Transverse colon (tissue), 4 donors: ENCODE data around the gene PALB2. TPM values are rescaled to one million over a fixed set of nuclear protein-coding genes. Genes with fewer than 3 reads are reported as not detected.
A peak's percentile ranks its signal among the peaks of the same experiment; 100 is the strongest.

Experiments used
- DNase-seq: peaks from one replicate; pipeline ENCODE4 v3.0.0-alpha.2; 2019
- H3K27ac ChIP-seq, 4 donors: fragments of 200-600 bp; sonication (generic); 2 replicates each; pipeline ENCODE4 v1.5.1; 2016 to 2018; ENCODE audit warnings: inconsistent platforms in 4 of 4
- H3K27me3 ChIP-seq: fragments of 200-600 bp; sonication (generic); 2 replicates; pipeline ENCODE4 v1.5.1; 2017; ENCODE audit warnings: inconsistent platforms
- H3K36me3 ChIP-seq, 4 donors: fragments of 200-600 bp; sonication (generic); 2 replicates each; pipeline ENCODE4 v1.5.1; 2017 to 2019; ENCODE audit warnings: inconsistent platforms in 4 of 4
- H3K4me1 ChIP-seq, 4 donors: fragments of 200-600 bp; sonication (generic); 2 replicates each; pipeline ENCODE4 v1.5.1; 2017 to 2020; ENCODE audit warnings: inconsistent platforms in 4 of 4
- H3K4me3 ChIP-seq, 4 donors: fragments of 200-600 bp; sonication (generic); 1 replicate in 1 of 4; 2 replicates in 3 of 4; pipeline versions ENCODE4 v1.5.1 to v1.6.1; 2017 to 2019; ENCODE audit warnings: inconsistent platforms in 4 of 4
- H3K9me3 ChIP-seq, 2 donors: fragments of 200-600 bp; sonication (generic); 2 replicates each; pipeline ENCODE4 v1.5.1; 2017 to 2019; ENCODE audit warnings: inconsistent platforms in 2 of 2
- EP300 ChIP-seq: sonication (generic); formaldehyde crosslinking; IDR thresholded peaks from one replicate; pipeline ENCODE4 v1.6.1; 2017; ENCODE audit warnings: antibody characterized with exemption, low read depth
- POLR2A ChIP-seq: fragments of 450-650 bp; IDR thresholded peaks from one replicate; pipeline ENCODE4 v1.6.1; 2016; ENCODE audit warnings: antibody characterized with exemption, mild to moderate bottlenecking, moderate library complexity
- POLR2AphosphoS5 ChIP-seq, 3 donors: sonication (generic); formaldehyde crosslinking; IDR thresholded peaks; one replicate each; pipeline ENCODE4 v1.6.1; 2016; ENCODE audit warnings: antibody characterized with exemption in 3 of 3
- WGBS, 2 donors: methylation state at CpG; one replicate each; pipeline ENCODE4 v1.1.5; 2018; ENCODE audit warnings: low coverage in 1 of 2; 5-methylcytosine and 5-hydroxymethylcytosine counted together
- in situ Hi-C, 4 donors: fragments of 200-750 bp; cut with MboI; loops; one replicate each; pipeline versions ENCODE4 v1.15.0 to v1.15.1; 2017; ENCODE audit warnings: low sequenced_read_pairs in 3 of 4, low pct_ligation_motif_present in 1 of 4, low pct_unique_long_range_greater_than_20kb in 1 of 4
- intact Hi-C: fragments of 100-400 bp; cut with DNase I; formaldehyde crosslinking; loops from one replicate; pipeline ENCODE4 v1.15.1; 2023; ENCODE audit warnings: low total_unique reads
- total RNA-seq, 4 donors: library from RNA; depleted of rRNA; stranded (reverse); fragments of >200 nt; gene quantifications; one replicate each; pipeline ENCODE4 v1.1.0, GENCODE V29; 2016
- TF ChIP-seq, protein P1 (sequence below), 5 experiments: fragments of 200-600 bp in 3 of 5; fragments of 450-650 bp in 2 of 5; sonication (generic) in 3 of 5; IDR thresholded peaks; 1 replicate in 2 of 5; 2 replicates in 3 of 5; pipeline ENCODE4 v1.5.1; 2016 to 2017; ENCODE audit warnings: antibody characterized with exemption in 5 of 5, inconsistent platforms in 3 of 5, mild to moderate bottlenecking in 2 of 5, moderate library complexity in 1 of 5

PALB2 gene
- total RNA-seq, 4 donors from 2014 or later, result 1.4 to 10.6 (median 8.0) TPM

DNA sequence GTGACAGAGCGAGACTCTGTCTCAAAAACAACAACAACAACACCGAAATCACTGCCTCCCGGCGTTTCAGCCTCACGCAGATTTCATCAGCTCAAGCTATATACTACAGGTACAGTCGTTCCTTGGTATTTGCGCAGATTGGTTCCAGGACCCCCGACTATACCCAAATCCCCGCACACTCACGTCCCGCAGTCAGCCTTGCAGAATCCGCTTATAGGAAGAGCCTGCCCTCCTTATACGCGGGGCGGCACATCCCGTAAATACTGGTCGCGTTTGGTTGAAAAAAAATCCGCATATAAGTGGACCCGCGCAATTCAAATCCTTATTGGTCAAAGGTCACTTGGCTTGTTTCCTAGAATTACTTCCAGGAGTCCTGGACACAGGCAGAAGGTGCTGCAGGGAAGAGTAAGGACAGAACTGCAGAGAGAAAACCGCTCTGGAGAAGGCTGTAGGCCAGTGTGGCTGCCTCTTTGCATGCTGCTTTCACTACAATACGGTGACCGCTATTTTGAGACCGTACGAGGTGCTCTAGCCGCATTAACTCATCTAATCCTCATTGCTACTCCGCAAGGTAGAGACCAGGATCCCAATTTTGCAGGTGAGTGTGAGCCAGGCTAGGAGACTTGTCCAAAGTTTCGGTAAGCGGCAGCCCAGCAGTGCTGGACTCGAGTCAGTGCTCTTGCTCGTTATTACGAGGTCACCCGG is 45.7 kb downstream of the PALB2 start:
- 16% methylated on average over 34 of the region's 34 CpGs; no CpG with 5 or more reads in 1 of the 2 donors for WGBS, 2 donors
- no peaks in the 10 kb centered on the region for H3K9me3 ChIP-seq
- TF ChIP-seq POLR2AphosphoS5 (IDR thresholded peaks at IDR 0.05) (no peak), EP300 (no peak), POLR2A (no peak)
- TF ChIP-seq, protein P1, sequence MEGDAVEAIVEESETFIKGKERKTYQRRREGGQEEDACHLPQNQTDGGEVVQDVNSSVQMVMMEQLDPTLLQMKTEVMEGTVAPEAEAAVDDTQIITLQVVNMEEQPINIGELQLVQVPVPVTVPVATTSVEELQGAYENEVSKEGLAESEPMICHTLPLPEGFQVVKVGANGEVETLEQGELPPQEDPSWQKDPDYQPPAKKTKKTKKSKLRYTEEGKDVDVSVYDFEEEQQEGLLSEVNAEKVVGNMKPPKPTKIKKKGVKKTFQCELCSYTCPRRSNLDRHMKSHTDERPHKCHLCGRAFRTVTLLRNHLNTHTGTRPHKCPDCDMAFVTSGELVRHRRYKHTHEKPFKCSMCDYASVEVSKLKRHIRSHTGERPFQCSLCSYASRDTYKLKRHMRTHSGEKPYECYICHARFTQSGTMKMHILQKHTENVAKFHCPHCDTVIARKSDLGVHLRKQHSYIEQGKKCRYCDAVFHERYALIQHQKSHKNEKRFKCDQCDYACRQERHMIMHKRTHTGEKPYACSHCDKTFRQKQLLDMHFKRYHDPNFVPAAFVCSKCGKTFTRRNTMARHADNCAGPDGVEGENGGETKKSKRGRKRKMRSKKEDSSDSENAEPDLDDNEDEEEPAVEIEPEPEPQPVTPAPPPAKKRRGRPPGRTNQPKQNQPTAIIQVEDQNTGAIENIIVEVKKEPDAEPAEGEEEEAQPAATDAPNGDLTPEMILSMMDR (IDR thresholded peaks at IDR 0.05), result no peak
- no peaks in the 10 kb centered on the region for H3K27me3 ChIP-seq
- DNase-seq, result peak; percentile 7
- in situ Hi-C loops (no loop called here), intact Hi-C loops (no loop called here)
- peaks cover 0 to 13% (median 3%) of the 10 kb centered on the region in 4 donors for H3K36me3 ChIP-seq
- H3K4me1 ChIP-seq, result peaks cover 12 to 22% (median 14%) of the 10 kb centered on the region in 4 donors
- H3K4me3 ChIP-seq, result peak overlapping the region; percentile 75 to 98 (median 94)
- H3K27ac ChIP-seq, result peak overlapping the region; percentile 83 to 92 (median 88)

DNA sequence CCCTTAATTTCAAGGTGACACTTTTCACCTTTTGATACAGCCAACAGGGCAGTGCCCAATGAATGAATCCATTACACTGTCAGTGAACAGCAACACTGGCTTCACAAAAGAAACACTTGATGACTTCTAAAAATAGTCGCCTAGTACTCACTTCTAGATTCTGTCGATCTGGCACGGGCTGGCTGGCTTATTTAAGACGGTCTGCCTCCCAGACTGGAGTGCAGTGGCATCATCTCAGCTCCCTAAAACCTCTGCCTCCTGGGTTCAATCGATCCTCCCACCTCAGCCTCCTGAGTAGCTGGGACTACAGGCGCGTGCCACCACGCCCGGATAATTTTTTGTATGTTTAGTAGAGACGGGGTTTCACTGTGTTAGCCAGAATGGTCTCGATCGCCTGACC is 46.9 kb downstream of the PALB2 start:
- no peaks in the 10 kb centered on the region for H3K27me3 ChIP-seq
- TF ChIP-seq POLR2AphosphoS5 (IDR thresholded peaks at IDR 0.05) (no peak), POLR2A (no peak), EP300 (no peak)
- TF ChIP-seq, protein P1 (IDR thresholded peaks at IDR 0.05), result no peak
- 93 to 100% methylated on average over 1 to 12 of the region's 12 CpGs for WGBS, 2 donors
- DNase-seq, result no peak
- no peak overlapping the region for H3K4me3 ChIP-seq
- H3K9me3 ChIP-seq, result no peaks in the 10 kb centered on the region
- intact Hi-C loops, result no loop called here
- peaks cover 12 to 22% (median 14%) of the 10 kb centered on the region in 4 donors for H3K4me1 ChIP-seq
- H3K27ac ChIP-seq, result no peak overlapping the region
- in situ Hi-C loops, result no loop called here
- H3K36me3 ChIP-seq, result peaks cover 0 to 15% (median 6%) of the 10 kb centered on the region in 4 donors

DNA sequence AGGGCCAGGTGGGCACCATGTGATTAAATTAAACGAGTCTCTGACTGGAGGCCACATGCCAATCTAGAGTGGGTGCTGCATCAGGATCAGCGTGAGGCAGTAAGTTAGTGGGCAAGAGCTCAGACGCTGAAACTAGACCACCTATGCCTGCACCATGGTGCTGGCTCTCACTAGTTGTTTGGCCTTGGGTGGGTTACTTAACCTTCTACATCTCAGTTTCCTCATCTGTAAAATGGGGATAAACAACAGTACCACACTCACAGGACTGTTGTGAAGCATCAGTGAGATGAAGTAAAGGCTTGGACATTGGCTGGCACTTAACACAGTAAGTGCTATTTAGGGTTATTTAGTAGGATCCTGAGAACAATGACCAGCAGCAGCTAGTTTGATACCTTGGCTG is 50.9 kb downstream of the PALB2 start:
- Histone ChIP-seq H3K4me1 (peaks cover 9 to 13% (median 11%) of the 10 kb centered on the region in 4 donors), H3K4me3 (no peak overlapping the region), H3K36me3 (peaks cover 0 to 28% (median 9%) of the 10 kb centered on the region in 4 donors), H3K27ac (no peak overlapping the region), H3K9me3 (no peaks in the 10 kb centered on the region), H3K27me3 (no peaks in the 10 kb centered on the region)
- TF ChIP-seq EP300 (no peak), POLR2A (no peak), POLR2AphosphoS5 (IDR thresholded peaks at IDR 0.05) (no peak)
- TF ChIP-seq, protein P1 (IDR thresholded peaks at IDR 0.05), result no peak
- in situ Hi-C loops (no loop called here), intact Hi-C loops (no loop called here)
- no peak for DNase-seq
- WGBS, 2 donors, result 82% methylated on average over 3 of the region's 3 CpGs; no CpG with 5 or more reads in 1 of the 2 donors

DNA sequence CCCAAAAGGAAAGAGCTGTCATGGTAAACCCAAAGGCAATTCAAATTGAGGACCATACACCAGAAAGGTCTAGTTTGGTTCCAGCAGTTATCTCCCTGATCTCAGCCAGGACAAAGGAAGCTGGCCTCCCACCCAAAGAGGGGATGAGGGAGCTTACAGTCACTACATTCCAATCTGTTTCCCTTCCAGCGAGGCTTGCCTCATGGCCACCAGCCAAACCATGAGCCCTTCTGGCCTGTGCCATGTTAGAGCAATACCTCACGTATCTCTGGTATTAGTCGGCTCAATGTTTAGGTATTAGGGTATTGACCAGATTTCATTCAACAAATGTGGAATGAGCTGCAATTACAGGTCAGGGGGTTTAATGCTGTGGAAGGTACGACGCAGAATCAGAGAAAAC is 53.4 kb downstream of the PALB2 start:
- DNase-seq, result no peak
- TF ChIP-seq, protein P1 (IDR thresholded peaks at IDR 0.05), result no peak
- TF ChIP-seq EP300 (no peak), POLR2AphosphoS5 (IDR thresholded peaks at IDR 0.05) (no peak), POLR2A (no peak)
- WGBS, 2 donors, result 80 to 91% methylated on average over 1 to 5 of the region's 5 CpGs
- no peaks in the 10 kb centered on the region for H3K9me3 ChIP-seq
- peaks cover 0 to 30% (median 14%) of the 10 kb centered on the region in 4 donors for H3K36me3 ChIP-seq
- no peak overlapping the region for H3K27ac ChIP-seq
- in situ Hi-C loops, result no loop called here
- no peak overlapping the region for H3K4me3 ChIP-seq
- H3K4me1 ChIP-seq, result no peaks in the 10 kb centered on the region
- H3K27me3 ChIP-seq, result no peaks in the 10 kb centered on the region
- intact Hi-C loops, result no loop called here
